DOHH2 (cell line): ENCODE measurements around the gene TMEM181.

Source experiments
- EZH2phosphoT487 ChIP-seq: fragments of 200-600 bp; sonication (generic); IDR thresholded peaks from 2 replicates; pipeline ENCODE4 v1.6.1; 2017; ENCODE audit warnings: borderline replicate concordance, mild to moderate bottlenecking, antibody characterized with exemption, low read length, moderate library complexity, mixed read lengths
- TF ChIP-seq, protein P1 (sequence below): fragments of 200-600 bp; sonication (generic); IDR thresholded peaks from one replicate; pipeline ENCODE4 v1.5.1; 2014; ENCODE audit warnings: antibody characterized with exemption, mild to moderate bottlenecking, low read depth, low read length; ENCODE audit not compliant: poor library complexity, severe bottlenecking

DNA sequence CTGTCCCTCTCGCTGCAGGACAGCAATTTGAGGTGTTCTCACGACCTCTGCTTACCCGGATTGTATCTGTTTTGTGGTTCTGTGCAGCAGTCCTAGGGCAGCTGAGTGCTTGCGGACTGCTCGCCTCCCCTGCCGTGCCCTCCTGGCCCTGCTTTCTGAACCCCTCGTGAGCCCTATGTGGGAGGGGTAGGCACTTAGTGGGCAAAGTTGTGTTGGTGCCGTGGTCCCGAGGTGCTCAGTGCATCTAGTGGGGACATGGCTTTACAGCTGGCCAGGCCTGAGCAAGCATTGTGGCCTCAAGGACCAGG, 5.2 kb downstream of the TMEM181 start:
- TF ChIP-seq, protein P1, sequence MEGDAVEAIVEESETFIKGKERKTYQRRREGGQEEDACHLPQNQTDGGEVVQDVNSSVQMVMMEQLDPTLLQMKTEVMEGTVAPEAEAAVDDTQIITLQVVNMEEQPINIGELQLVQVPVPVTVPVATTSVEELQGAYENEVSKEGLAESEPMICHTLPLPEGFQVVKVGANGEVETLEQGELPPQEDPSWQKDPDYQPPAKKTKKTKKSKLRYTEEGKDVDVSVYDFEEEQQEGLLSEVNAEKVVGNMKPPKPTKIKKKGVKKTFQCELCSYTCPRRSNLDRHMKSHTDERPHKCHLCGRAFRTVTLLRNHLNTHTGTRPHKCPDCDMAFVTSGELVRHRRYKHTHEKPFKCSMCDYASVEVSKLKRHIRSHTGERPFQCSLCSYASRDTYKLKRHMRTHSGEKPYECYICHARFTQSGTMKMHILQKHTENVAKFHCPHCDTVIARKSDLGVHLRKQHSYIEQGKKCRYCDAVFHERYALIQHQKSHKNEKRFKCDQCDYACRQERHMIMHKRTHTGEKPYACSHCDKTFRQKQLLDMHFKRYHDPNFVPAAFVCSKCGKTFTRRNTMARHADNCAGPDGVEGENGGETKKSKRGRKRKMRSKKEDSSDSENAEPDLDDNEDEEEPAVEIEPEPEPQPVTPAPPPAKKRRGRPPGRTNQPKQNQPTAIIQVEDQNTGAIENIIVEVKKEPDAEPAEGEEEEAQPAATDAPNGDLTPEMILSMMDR, result no peak
- TF ChIP-seq EZH2phosphoT487, result no peak
